RWPE2 (cell line): ENCODE measurements around the gene KRTAP4-4.
"Not testable (repeated sequence)": the region's sequence is repeated elsewhere in the genome, so short reads cannot be mapped to it uniquely, and the experiment has no call there.

Source experiments
- ATAC-seq: fragments of 200-7000 bp; cut with Tn5 transposase; 3 replicates; pipeline ENCODE4 v1.9.1; 2021; ENCODE audit warnings: low read depth
- DNase-seq: peaks from one replicate; pipeline ENCODE4 v3.0.0-alpha.2; 2020; ENCODE audit warnings: low spot score
- H3K27ac ChIP-seq: fragments of 450-650 bp; 2 replicates; pipeline ENCODE4 v1.5.1; 2017; ENCODE audit warnings: mild to moderate bottlenecking; ENCODE audit not compliant: poor library complexity, severe bottlenecking
- H3K27me3 ChIP-seq: fragments of 250-450 bp; sonication (Bioruptor Pico); 2 replicates; pipeline ENCODE4 v1.5.1; 2021; ENCODE audit warnings: mild to moderate bottlenecking, moderate library complexity; ENCODE audit not compliant: insufficient read depth, poor library complexity, severe bottlenecking
- H3K36me3 ChIP-seq: fragments of 250-450 bp; sonication (Bioruptor Pico); 2 replicates; pipeline ENCODE4 v1.5.1; 2020; ENCODE audit warnings: low read depth, mild to moderate bottlenecking, moderate library complexity
- H3K4me1 ChIP-seq: fragments of 250-450 bp; sonication (Bioruptor Pico); 2 replicates; pipeline ENCODE4 v1.5.1; 2021; ENCODE audit warnings: mild to moderate bottlenecking, moderate library complexity; ENCODE audit not compliant: insufficient read depth, poor library complexity, severe bottlenecking
- H3K4me3 ChIP-seq: fragments of 250-450 bp; sonication (Bioruptor Pico); 2 replicates; pipeline ENCODE4 v1.5.1; 2021; ENCODE audit warnings: mild to moderate bottlenecking, moderate library complexity; ENCODE audit not compliant: severe bottlenecking
- H3K9me3 ChIP-seq: fragments of 250-450 bp; sonication (Bioruptor Pico); 2 replicates; pipeline ENCODE4 v1.5.1; 2021; ENCODE audit warnings: mild to moderate bottlenecking, moderate library complexity; ENCODE audit not compliant: severe bottlenecking
- TF ChIP-seq, protein P1 (sequence below): fragments of 450-650 bp; IDR thresholded peaks from one replicate; pipeline ENCODE4 v1.5.1; 2017; ENCODE audit warnings: mild to moderate bottlenecking, moderate library complexity; ENCODE audit not compliant: poor library complexity, severe bottlenecking

Gene KRTAP4-4

DNA sequence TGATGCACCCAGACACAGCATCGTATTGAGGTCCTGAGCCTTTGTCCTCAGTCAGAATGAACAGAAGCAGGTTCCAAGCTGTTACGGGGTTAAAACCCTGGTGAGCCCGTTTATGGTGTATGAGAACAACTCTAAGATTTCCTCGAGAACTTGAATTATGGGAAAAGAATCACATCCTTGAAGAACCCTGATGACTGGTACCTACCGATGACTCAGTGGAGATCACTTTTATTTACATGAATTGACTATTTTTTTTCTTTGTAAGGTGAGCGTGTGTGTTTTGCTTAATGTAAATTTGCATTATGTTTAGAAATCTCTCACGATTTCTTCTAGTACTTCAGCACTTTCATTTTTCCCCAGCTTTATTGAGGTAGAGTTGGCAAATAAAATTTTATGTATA, 3.3 kb upstream of the KRTAP4-4 start:
- ATAC-seq (no peak), DNase-seq (no peak)
- TF ChIP-seq, protein P1, sequence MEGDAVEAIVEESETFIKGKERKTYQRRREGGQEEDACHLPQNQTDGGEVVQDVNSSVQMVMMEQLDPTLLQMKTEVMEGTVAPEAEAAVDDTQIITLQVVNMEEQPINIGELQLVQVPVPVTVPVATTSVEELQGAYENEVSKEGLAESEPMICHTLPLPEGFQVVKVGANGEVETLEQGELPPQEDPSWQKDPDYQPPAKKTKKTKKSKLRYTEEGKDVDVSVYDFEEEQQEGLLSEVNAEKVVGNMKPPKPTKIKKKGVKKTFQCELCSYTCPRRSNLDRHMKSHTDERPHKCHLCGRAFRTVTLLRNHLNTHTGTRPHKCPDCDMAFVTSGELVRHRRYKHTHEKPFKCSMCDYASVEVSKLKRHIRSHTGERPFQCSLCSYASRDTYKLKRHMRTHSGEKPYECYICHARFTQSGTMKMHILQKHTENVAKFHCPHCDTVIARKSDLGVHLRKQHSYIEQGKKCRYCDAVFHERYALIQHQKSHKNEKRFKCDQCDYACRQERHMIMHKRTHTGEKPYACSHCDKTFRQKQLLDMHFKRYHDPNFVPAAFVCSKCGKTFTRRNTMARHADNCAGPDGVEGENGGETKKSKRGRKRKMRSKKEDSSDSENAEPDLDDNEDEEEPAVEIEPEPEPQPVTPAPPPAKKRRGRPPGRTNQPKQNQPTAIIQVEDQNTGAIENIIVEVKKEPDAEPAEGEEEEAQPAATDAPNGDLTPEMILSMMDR, result no peak
- Histone ChIP-seq H3K36me3 (no peaks in the 10 kb centered on the region), H3K27me3 (no peaks in the 10 kb centered on the region), H3K27ac (no peak overlapping the region), H3K9me3 (no peaks in the 10 kb centered on the region), H3K4me1 (no peaks in the 10 kb centered on the region), H3K4me3 (no peak overlapping the region)

DNA sequence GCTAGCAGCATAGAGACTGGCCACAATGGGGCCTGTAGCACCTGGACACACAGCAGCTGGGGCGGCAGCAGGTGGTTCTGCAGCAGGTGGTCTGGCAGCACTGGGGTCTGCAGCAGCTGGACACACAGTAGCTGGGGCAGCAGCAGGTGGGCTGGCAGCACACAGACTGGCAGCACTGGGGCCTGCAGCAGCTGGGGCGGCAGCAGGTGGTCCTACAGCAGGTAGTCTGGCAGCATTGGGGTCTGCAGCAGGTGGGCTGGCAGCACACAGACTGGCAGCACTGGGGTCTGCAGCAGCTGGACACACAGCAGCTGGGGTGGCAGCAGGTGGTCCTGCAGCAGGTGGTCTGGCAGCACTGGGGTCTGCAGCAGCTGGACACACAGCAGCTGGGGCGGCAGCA, 358 bp downstream of the KRTAP4-4 start:
- not testable (repeated sequence) for H3K36me3 ChIP-seq, H3K9me3 ChIP-seq, H3K27me3 ChIP-seq, H3K4me1 ChIP-seq, H3K27ac ChIP-seq, DNase-seq, H3K4me3 ChIP-seq, ATAC-seq

DNA sequence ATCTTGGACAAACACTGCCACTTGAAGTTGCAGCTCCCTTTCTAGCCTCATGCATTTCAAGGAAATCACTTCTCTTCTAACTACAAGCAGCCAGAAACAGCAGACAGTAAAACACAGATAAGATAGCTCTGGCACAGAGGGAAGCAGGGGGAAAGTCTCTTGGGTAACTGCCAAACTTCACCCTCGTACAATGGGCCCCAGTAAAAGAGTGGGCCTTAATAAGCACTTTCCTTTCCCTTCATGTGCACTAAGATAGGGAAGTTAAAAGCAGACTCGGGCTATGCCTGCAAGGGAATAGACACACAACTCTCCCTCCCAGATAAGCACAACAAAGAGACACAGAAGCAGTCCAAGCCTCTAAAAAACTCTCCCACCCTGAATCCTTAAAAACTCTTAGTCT, 6.7 kb downstream of the KRTAP4-4 start:
- Histone ChIP-seq H3K4me1 (peaks cover 8% of the 10 kb centered on the region), H3K9me3 (no peaks in the 10 kb centered on the region), H3K4me3 (no peak overlapping the region), H3K27me3 (no peaks in the 10 kb centered on the region), H3K27ac (no peak overlapping the region), H3K36me3 (no peaks in the 10 kb centered on the region)
- no peak for ATAC-seq
- DNase-seq, result no peak
- TF ChIP-seq, protein P1, result no peak

DNA sequence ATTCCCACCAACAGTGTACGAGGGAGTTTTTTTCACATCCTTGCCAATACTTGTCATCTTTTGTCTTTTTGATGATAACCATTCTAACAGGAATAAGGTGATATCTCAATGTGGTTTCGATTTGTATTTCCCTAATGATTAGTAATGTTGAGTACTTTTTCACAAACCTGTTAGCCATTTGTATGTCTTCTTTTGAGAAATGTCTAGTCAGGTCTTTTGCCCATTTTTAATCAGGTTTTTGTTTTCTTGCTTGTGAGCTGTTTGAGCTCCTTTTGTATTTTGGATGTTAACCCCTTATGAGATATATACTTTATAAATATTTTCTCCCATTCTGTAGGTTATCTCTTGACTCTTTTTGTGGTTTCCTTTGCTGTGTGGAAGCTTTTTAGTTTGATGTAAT, 9.0 kb downstream of the KRTAP4-4 start:
- Histone ChIP-seq H3K4me1 (peaks cover 8% of the 10 kb centered on the region), H3K9me3 (no peaks in the 10 kb centered on the region), H3K27ac (no peak overlapping the region), H3K27me3 (no peaks in the 10 kb centered on the region), H3K4me3 (no peak overlapping the region), H3K36me3 (no peaks in the 10 kb centered on the region)
- DNase-seq, result no peak
- no peak for ATAC-seq
- TF ChIP-seq, protein P1, result no peak

DNA sequence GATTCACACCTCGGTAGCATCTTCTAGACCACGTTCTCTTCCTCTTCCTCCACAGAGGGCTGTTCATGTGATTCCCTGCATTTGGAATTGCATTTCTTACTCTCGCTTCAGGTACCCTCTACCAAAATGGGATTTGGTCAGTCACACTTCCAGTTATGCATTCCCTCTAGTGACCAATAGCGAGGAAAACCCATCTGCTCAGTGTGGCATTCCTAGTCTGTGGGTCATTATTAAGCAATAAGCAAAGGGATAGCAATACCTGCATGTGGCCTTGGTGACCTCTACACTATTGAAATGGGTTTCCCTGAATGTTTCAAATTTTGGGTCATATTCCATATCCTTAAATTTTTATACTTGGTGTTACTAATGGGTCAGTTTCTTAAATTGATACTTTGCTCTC, 10.5 kb downstream of the KRTAP4-4 start:
- H3K36me3 ChIP-seq, result no peaks in the 10 kb centered on the region
- no peaks in the 10 kb centered on the region for H3K9me3 ChIP-seq

More for the DNA sequence above, 10.5 kb downstream of the KRTAP4-4 start:
- DNase-seq, result no peak
- TF ChIP-seq, protein P1, result no peak
- H3K4me1 ChIP-seq, result peaks cover 8% of the 10 kb centered on the region
- no peak overlapping the region for H3K27ac ChIP-seq
- ATAC-seq, result no peak
- H3K27me3 ChIP-seq, result no peaks in the 10 kb centered on the region
- no peak overlapping the region for H3K4me3 ChIP-seq
